ENCODE results near the gene UBL5. TPM values are rescaled to one million over a fixed set of nuclear protein-coding genes. Genes with fewer than 3 reads are reported as not detected.

UBL5 gene
- polyA plus RNA-seq, 1 of the 3 experiments (the other 2 are of a cell fraction): 2,602 TPM

DNA sequence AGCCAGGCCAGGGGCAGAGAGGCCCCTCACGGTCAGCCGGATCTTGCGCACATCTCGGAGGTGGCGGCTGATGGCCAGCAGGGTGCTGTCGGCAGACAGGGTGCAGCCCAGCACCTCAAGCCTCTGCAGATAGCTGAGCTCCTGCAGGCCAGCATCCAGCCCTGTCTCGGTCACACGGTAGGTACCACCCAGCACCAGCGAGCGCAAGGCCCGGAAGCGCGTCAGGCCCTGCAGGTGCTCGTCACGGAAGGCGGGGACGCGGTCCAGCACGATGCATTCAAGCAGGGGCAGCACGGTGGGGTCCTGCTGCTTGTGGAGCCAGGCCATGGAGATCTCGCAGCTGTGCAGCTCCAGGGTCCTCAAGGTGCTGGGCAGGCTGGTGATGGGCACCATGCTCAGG lies 16.6 kb upstream of the UBL5 start:
- POLR2A ChIA-PET: no interaction called here
- Histone ChIP-seq H3K36me3 (replicated peaks in 1 of 2; ENCODE audit: control insufficient read depth in 1 of 2, insufficient read depth in 2 of 2, low read length in 1 of 2) (peaks cover 15 to 24% of the 10 kb centered on the region in 2 experiments), H3K27ac (ENCODE audit: low read depth in 2 of 2, low read length in 1 of 2) (no peak overlapping the region), H3F3A (replicated peaks; ENCODE audit: insufficient read depth) (no peaks in the 10 kb centered on the region), H3K4me1 (ENCODE audit: control insufficient read depth in 1 of 2, insufficient read depth in 2 of 2, low read depth in 1 of 2, low read length in 1 of 2) (no peaks in the 10 kb centered on the region), H3K79me2 (ENCODE audit: insufficient read depth) (peaks cover 46% of the 10 kb centered on the region), H2AFZ (ENCODE audit: low read depth) (no peak overlapping the region), H3K9me3 (no peaks in the 10 kb centered on the region), H3K4me2 (no peak overlapping the region), H3K9me2 (no peaks in the 10 kb centered on the region), H3K4me3 (ENCODE audit: low read depth in 2 of 2, low read length in 1 of 2) (no peak overlapping the region), H4K20me1 (ENCODE audit: insufficient read depth) (no peaks in the 10 kb centered on the region), H3K9ac (no peak overlapping the region), H3K27me3 (ENCODE audit: insufficient read depth) (no peaks in the 10 kb centered on the region)
- 98% methylated on average over 16 of the region's 21 CpGs for WGBS (ENCODE audit: low lambda C conversion rate)
- TF ChIP-seq TAF1 (IDR thresholded peaks at IDR 0.05; ENCODE audit: borderline replicate concordance, low read depth, low read length) (no peak), TEAD4 (IDR thresholded peaks at IDR 0.05; ENCODE audit: borderline replicate concordance, insufficient read depth) (no peak)
- no peak for DNase-seq
- CTCF ChIA-PET: interaction anchor here (1.2 kb wide), 1 partner anchor 15 kb away, joined by 6 read pairs; no protein-coding TSS in a partner anchor

DNA sequence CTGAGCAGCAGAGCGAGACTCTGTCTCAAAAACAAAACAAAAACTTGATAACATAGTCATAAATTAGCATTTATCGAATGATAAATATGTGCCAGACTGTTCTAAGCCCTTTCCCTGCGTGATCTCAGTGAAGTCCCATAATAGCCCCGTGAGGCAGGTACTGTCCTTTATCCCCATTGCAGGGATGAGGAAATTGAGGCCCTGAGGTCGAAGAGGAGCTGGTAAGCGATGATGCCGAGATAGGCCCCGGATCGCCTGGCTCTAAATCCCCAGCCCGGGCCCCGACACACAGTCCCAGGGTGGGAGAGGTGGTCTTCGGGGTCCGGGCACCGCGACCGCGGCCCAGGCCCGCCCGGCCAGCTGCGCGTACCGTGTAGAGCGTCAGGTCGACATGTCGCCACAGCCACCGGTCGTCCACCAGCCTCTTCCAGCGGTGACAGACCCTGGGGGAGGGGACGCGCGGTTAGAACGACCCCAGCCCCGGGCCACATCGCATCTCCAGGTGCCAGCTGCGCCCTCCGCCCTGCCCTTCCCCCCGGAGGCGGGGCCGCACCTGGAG lies 9.5 kb upstream of the UBL5 start:
- ChIA-PET POLR2A (no interaction called here), CTCF (no interaction called here)
- peak overlapping the region; percentile 86 for H2AFZ ChIP-seq (ENCODE audit: low read depth)
- H3K4me1 ChIP-seq (ENCODE audit: control insufficient read depth in 1 of 2, insufficient read depth in 2 of 2, low read depth in 1 of 2, low read length in 1 of 2): peaks cover 0 to 9% of the 10 kb centered on the region in 2 experiments; a peak in 1 of 4 replicates
- H3K9me3 ChIP-seq: no peaks in the 10 kb centered on the region
- no peak for DNase-seq
- no peak for TF ChIP-seq YY1 (IDR thresholded peaks at IDR 0.05; ENCODE audit: low read depth)
- no peak for TF ChIP-seq JUND (IDR thresholded peaks at IDR 0.05)
- TF ChIP-seq SMC3 (IDR thresholded peaks at IDR 0.05; ENCODE audit: low read depth, low read length): no peak
- no peak for TF ChIP-seq RAD21 (IDR thresholded peaks at IDR 0.05; ENCODE audit: low read length)
- TF ChIP-seq POLR2AphosphoS5 (IDR thresholded peaks at IDR 0.05; ENCODE audit: low read depth, low read length): no peak
- TF ChIP-seq, protein P1, sequence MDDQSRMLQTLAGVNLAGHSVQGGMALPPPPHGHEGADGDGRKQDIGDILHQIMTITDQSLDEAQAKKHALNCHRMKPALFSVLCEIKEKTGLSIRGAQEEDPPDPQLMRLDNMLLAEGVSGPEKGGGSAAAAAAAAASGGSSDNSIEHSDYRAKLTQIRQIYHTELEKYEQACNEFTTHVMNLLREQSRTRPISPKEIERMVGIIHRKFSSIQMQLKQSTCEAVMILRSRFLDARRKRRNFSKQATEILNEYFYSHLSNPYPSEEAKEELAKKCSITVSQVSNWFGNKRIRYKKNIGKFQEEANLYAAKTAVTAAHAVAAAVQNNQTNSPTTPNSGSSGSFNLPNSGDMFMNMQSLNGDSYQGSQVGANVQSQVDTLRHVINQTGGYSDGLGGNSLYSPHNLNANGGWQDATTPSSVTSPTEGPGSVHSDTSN (IDR thresholded peaks at IDR 0.05): no peak
- TF ChIP-seq, protein P2, sequence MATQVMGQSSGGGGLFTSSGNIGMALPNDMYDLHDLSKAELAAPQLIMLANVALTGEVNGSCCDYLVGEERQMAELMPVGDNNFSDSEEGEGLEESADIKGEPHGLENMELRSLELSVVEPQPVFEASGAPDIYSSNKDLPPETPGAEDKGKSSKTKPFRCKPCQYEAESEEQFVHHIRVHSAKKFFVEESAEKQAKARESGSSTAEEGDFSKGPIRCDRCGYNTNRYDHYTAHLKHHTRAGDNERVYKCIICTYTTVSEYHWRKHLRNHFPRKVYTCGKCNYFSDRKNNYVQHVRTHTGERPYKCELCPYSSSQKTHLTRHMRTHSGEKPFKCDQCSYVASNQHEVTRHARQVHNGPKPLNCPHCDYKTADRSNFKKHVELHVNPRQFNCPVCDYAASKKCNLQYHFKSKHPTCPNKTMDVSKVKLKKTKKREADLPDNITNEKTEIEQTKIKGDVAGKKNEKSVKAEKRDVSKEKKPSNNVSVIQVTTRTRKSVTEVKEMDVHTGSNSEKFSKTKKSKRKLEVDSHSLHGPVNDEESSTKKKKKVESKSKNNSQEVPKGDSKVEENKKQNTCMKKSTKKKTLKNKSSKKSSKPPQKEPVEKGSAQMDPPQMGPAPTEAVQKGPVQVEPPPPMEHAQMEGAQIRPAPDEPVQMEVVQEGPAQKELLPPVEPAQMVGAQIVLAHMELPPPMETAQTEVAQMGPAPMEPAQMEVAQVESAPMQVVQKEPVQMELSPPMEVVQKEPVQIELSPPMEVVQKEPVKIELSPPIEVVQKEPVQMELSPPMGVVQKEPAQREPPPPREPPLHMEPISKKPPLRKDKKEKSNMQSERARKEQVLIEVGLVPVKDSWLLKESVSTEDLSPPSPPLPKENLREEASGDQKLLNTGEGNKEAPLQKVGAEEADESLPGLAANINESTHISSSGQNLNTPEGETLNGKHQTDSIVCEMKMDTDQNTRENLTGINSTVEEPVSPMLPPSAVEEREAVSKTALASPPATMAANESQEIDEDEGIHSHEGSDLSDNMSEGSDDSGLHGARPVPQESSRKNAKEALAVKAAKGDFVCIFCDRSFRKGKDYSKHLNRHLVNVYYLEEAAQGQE (IDR thresholded peaks at IDR 0.05; ENCODE audit: low read depth, low read length): no peak
- H3K79me2 ChIP-seq (ENCODE audit: insufficient read depth): peaks cover 54% of the 10 kb centered on the region
- no peaks in the 10 kb centered on the region for H3K9me2 ChIP-seq
- peak overlapping the region; percentile 93 to 98 for H3K27ac ChIP-seq (ENCODE audit: low read depth in 2 of 2, low read length in 1 of 2)
- H3K4me3 ChIP-seq (ENCODE audit: low read depth in 2 of 2, low read length in 1 of 2): peak overlapping the region; percentile 86 to 97
- 22% methylated on average over 8 of the region's 39 CpGs for WGBS (ENCODE audit: low lambda C conversion rate)
- peaks cover 0 to 22% of the 10 kb centered on the region in 2 experiments for H3K36me3 ChIP-seq (replicated peaks in 1 of 2; ENCODE audit: control insufficient read depth in 1 of 2, insufficient read depth in 2 of 2, low read length in 1 of 2)
- H3K4me2 ChIP-seq: peak overlapping the region; percentile 98
- H3K27me3 ChIP-seq (ENCODE audit: insufficient read depth): no peaks in the 10 kb centered on the region
- peaks cover 10% of the 10 kb centered on the region for H3F3A ChIP-seq (replicated peaks; ENCODE audit: insufficient read depth)
- H4K20me1 ChIP-seq (ENCODE audit: insufficient read depth): no peaks in the 10 kb centered on the region
- peak overlapping the region; percentile 89 for H3K9ac ChIP-seq
